Globus pallidus (tissue), 1 donor: Measurements from ENCODE around the gene CEP44.
"Not testable (repeated sequence)": the region's sequence is repeated elsewhere in the genome, so short reads cannot be mapped to it uniquely, and the experiment has no call there.

Experiments used
- DNase-seq: peaks from one replicate; pipeline ENCODE4 v3.0.0-alpha.2; 2015; ENCODE audit warnings: low spot score

CEP44 gene, protein sequence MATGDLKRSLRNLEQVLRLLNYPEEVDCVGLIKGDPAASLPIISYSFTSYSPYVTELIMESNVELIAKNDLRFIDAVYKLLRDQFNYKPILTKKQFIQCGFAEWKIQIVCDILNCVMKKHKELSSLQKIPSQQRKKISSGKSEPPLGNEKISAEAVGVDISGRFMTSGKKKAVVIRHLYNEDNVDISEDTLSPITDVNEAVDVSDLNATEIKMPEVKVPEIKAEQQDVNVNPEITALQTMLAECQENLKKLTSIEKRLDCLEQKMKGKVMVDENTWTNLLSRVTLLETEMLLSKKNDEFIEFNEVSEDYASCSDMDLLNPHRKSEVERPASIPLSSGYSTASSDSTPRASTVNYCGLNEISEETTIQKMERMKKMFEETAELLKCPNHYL

GRCh38 chr4:174283507-174284471 is at the start of gene CEP44, which contains the start of gene FBXO8:
Gene CEP44, plus strand, starts transcription at chr4:174283911. Its CDS starts 15,211 bp downstream, at chr4:174299122.
Gene FBXO8, minus strand, starts transcription at chr4:174283667. Its CDS starts 20,575 bp downstream, at chr4:174263092.
- DNase-seq: peak; percentile 87

DNA sequence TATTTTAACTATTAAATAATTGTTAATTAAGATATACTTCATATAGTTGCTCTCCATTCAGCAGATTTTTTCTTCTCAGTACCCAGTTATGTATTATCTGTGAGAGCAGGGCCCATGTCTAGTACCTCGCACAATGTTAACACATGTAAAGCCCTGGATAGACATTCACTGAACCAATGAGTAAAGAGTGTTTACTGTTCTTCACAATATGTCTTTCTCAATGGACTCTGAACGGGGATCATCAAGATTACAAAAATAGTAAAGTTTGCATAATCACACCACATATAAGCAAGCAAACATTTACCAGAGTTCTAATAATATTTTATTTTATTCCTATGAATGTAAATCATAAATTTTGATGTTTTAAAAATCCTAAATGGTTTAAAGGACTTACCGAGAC is 47.4 kb upstream of the CEP44 start:
- no peak for DNase-seq

- no peak for DNase-seq
These were observed 42.5 kb upstream of the CEP44 start for GRCh38 chr4:174241162-174241561.

GRCh38 chr4:174244441-174244840 is 39.3 kb upstream of the CEP44 start:
- no peak for DNase-seq

DNA sequence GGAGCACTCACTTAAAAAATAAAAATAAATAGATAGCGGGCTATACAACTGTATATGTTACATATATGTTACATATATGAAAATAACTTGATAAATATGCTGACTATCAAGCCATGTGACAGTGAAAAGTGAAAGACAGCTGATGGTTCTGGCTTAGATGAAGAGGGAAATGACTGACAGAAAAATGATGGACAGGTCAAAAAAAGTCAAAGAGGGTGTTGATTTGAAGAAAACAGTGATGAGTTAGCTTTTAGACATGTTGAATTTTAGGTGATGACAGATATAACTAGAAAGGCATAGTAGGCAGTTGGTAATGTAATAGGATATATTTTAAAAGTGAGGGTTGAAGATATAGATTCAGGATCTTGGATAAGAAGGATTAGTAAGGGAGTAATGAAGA is 38.0 kb upstream of the CEP44 start:
- DNase-seq: no peak

- DNase-seq: no peak
These were observed 35.3 kb upstream of the CEP44 start for GRCh38 chr4:174248407-174248806.

GRCh38 chr4:174252412-174252811 is 31.3 kb upstream of the CEP44 start:
- no peak for DNase-seq

DNA sequence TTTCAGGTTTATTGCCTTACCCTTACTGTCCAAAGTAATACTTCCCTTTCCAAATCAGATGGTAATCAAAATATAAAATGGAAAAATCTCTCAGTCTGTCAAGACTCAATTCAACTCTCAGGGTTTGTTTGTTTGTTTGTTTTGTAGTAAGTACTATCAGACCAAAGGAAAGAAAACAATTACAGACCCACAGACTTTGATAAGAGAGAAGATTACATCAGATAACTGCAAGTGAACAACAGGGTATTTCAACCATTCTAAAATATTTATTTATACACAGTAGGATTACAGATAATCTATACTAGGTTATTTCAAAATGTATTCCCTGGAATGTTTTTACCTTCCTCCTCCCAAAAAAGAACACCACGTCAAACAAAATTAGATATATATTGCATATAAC is 29.1 kb upstream of the CEP44 start:
- DNase-seq: no peak

DNA sequence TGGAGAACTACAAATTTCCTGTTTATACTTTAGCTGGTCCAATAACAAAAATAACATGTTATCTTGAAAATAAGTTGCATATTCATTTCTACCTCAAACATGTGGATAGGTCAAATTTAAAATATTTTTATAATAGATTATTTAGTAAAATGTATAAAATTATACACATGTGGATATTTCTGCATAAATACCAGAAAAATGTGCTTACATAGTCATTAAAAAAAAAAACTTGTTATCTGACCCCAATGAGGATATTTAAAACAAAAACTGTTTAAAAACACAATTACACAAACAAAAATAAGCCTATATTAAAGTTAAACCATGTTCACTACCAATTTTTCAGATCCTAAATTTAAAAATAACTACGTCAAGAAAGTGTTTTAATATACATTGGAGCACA is 28.3 kb upstream of the CEP44 start:
- DNase-seq: no peak

GRCh38 chr4:174255786-174256185 is 27.9 kb upstream of the CEP44 start:
- DNase-seq: no peak

DNA sequence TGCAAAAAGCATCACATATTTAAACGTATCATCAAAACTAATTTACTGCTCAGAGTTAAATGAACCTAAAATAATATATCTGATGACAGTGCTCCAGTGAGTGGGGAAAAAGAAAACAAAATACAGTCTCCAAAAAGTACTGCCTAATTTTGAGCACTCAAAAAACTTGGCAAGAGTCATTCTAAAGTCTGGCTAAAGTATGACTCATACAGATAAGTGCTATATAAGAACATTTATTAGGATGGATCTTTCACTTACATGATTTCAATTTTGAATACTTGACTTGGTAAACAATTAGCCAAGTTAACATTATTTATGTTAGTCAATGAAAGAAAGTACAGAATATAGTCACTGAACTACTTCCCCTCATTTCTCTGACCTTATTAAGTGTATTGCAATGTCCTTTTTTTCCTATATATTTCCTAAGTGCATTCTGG is 27.4 kb upstream of the CEP44 start:
- no peak for DNase-seq

DNA sequence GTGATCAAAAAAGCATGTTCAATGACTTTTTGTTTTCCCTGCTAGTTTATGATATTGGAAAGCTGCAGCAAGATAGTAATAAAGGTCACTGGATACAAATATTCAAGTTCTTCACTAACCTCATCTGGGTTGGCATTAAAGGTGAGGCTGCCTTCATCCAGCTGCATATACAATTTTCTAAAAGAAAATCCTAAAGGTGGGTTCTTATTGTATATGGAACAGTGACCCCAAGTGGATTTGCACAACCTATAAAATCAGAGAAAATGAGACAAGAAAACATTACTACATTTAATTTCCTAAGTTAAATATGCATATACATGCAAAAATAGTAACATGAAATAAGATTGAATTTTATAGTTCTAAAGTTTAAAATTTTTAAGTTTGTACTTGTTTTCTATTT is 24.1 kb upstream of the CEP44 start:
- DNase-seq: no peak

DNA sequence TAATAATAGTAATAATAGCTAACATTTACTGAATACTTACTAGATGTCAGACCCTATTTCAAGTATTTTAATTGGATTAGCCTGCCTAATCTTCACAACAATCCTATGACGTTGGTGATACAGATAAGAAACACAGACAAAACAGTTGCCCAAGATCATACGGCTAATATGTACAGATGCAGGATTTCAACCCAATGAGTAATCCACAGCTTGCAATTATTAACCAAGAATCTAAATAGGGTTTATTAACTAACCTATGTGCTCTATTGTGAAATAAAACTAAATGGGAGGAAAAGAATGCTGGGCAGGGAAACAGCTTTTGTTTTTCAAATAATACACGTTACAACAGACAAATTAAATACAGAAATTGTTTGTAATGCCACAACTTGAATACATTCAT is 23.6 kb upstream of the CEP44 start:
- no peak for DNase-seq

- not testable (repeated sequence) for DNase-seq
These were observed 22.3 kb upstream of the CEP44 start for GRCh38 chr4:174261432-174261831.

GRCh38 chr4:174262624-174263444 is 20.9 kb upstream of the CEP44 start:
- no peak for DNase-seq

- DNase-seq: no peak
These were observed 20.3 kb upstream of the CEP44 start for GRCh38 chr4:174263445-174263736.

DNA sequence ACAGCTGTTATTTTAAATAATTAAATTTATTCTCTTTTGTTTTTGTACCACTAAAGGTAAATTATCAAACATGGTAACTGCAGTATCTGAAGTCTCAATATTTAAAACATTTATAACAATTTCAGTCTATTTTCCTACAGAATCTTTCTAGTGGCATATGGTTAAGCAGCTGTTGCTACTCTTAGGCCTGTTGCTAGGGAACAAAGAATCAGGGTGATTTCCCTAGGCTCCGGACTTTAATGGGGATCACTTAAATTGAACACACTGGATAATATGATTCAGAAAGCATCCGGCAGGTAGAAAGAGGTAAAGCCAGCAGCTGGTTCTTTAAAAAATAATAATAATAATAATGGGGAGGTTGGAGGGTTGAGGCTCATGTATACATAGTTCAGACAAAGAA is 17.8 kb upstream of the CEP44 start:
- no peak for DNase-seq

DNA sequence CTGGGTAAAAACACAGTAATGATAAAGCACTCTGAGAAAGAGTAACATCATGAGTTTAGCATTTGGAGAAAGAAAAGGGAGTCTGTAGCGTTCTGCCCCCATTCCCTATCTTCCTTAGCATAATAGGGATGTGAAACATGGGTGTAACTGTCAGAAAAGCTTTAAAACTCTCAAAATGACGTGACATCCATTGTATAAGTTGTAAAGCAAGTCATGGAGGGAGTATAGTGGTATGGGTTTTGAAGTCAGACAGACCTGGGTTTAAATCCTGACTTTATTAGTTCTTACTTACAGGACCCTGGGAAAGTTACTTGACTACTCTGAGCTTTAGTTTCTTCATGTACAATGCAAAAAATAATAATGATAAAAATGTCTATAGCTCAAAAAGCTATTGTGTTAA is 17.3 kb upstream of the CEP44 start:
- no peak for DNase-seq

DNA sequence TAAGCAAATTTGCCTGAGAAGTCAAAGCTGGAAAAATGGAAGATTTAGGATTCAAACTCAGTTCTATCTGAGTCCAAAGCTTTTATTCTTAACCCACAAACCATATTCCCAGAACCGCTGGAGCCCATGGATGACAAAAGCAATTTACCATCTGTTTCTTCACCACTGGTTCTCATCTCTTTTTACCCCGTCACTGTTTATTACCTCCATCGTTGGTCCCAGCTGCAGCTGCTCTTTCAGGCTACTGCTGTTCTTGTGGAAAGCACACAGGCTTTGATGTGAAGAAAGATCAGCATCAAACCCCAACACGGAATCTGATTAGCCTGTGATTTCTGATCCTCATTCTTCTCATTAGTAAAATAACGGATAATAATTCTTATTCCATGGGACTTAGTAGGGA is 9.8 kb upstream of the CEP44 start:
- no peak for DNase-seq

GRCh38 chr4:174274436-174274835 is 9.3 kb upstream of the CEP44 start:
- DNase-seq: no peak

DNA sequence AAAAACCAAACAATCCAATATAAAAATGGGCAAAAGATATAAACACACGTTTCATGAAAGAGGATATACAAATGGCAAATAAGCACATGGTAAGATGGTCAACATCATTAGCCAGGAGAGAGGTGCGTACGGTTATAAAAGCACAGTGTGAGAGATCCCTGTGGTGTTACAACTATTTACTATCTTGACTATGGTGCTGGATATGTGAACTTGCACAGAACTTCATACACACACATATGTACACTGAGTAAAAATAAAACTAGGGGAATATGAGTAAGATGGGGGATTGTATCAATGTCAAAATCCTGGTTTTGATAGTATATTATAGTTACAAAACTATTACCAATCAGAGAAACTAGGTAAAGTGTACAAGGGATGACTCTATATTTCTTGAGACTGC is 8.6 kb upstream of the CEP44 start:
- DNase-seq: no peak

- DNase-seq: no peak
These were observed 6.3 kb upstream of the CEP44 start for GRCh38 chr4:174277433-174277832.
